Right lobe of liver (tissue), 6 donors: ENCODE measurements around the gene LTBP3. TPM values are rescaled to one million over a fixed set of nuclear protein-coding genes. Genes with fewer than 3 reads are reported as not detected.

Experiments
- ATAC-seq, 4 donors: fragments of 200-7000 bp; cut with Tn5 transposase; one replicate each; pipeline ENCODE4 v1.9.1; 2020; ENCODE audit warnings: mild to moderate bottlenecking in 4 of 4, moderate library complexity in 4 of 4
- DNase-seq, 3 donors: peaks; one replicate each; pipeline ENCODE4 v3.0.0-alpha.2; 2020
- H3K27ac ChIP-seq, 3 donors: fragments of 200-600 bp; one replicate each; pipeline ENCODE4 v1.8.0; 2022
- H3K27me3 ChIP-seq, 2 donors: fragments of 200-600 bp; one replicate each; pipeline ENCODE4 v1.8.0; 2022
- H3K36me3 ChIP-seq, 4 donors: fragments of 200-600 bp; sonication (generic) in 1 of 4; one replicate each; pipeline versions ENCODE4 v1.5.1 to v1.8.0; 2017 to 2022; ENCODE audit warnings: control low read depth in 1 of 4
- H3K4me1 ChIP-seq, 4 donors: fragments of 200-600 bp; sonication (generic) in 1 of 4; one replicate each; pipeline versions ENCODE4 v1.5.1 to v1.8.0; 2017 to 2022; ENCODE audit warnings: control low read depth in 1 of 4
- H3K4me3 ChIP-seq, 3 donors: fragments of 200-600 bp; one replicate each; pipeline ENCODE4 v1.8.0; 2022
- H3K9me3 ChIP-seq, 4 donors: fragments of 200-600 bp; sonication (generic) in 1 of 4; one replicate each; pipeline versions ENCODE4 v1.5.1 to v1.8.0; 2017 to 2022; ENCODE audit warnings: control low read depth in 1 of 4
- POLR2A ChIP-seq: fragments of 450-650 bp; IDR thresholded peaks from one replicate; pipeline ENCODE4 v1.6.1; 2017; ENCODE audit warnings: antibody characterized with exemption, mild to moderate bottlenecking
- WGBS: methylation state at CpG from one replicate; pipeline ENCODE4 v1.1.6; 2018; ENCODE audit warnings: low coverage, low lambda C conversion rate; ENCODE audit not compliant: insufficient coverage; ENCODE audit errors: missing lambda C conversion rate; 5-methylcytosine and 5-hydroxymethylcytosine counted together
- intact Hi-C, 2 donors: fragments of 100-400 bp; cut with DNase I; formaldehyde crosslinking; loops; one replicate each; pipeline versions ENCODE4 v1.11.2 to v1.14.1; 2022
- total RNA-seq, 6 experiments: library from RNA; depleted of rRNA in 2 of 6; stranded (reverse); fragments of >200 nt in 2 of 6; fragmentation: NEBNext Ultra II Directional in 3 of 6; extraction: Animal tissue kit (Norgen Biotek cat#: 25700) in 3 of 6; gene quantifications; one replicate each; pipeline versions ENCODE4 v1.1.0 to v1.2.4, GENCODE V29; 2016 to 2023
- TF ChIP-seq, protein P1 (sequence below), 4 donors: fragments of 200-600 bp in 3 of 4; fragments of 450-650 bp in 1 of 4; IDR thresholded peaks; one replicate each; pipeline versions ENCODE4 v1.5.1 to v1.8.0; 2016 to 2022; ENCODE audit warnings: antibody characterized with exemption in 4 of 4, mild to moderate bottlenecking in 2 of 4
- donor health status: DM: no; HTN: yes; CAD: no.
- donor health status: DM: no; HTN: no; CAD: no.
- donor health status: DM: no; HTN: no; CAD: no.
- donor health status: DM: no; HTN: yes; CAD: no.
- donor health status: DM: no; HTN: yes; CAD: no.

LTBP3 gene
- total RNA-seq, 6 experiments from 2014 or later = 26.6 to 94.1 (median 46.8) TPM

DNA sequence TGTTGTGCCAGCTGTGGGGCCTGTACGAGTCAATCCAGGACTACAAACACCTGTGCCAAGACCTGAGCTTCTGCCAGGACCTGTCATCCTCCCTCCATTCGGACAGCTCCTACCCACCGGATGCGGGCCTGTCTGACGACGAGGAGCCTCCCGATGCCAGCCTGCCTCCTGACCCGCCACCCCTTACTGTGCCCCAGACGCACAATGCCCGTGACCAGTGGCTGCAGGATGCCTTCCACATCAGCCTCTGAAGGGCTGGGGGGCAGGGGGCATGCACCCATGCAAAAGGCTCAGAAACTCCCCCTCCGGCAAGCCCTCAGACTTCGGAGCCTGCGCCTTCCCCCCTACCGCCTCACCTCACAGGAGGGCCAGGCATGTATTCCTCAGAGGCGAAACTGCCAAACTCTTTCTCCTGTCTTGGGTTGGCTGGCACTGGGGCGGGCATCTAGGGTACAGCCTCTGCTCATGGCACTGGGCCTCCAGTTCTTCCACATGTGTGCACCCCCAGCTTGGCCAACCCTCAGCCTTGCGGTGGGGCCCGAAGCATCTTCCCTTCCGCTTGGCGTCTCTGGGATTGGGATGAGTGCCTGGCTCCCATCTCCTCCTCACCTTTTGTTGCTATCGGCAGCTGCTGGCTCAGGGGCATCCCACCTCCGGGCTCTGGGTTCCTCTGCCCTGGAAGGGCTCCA is 15.4 kb upstream of the LTBP3 start:
- WGBS = 19% methylated on average over 15 of the region's 22 CpGs
- ATAC-seq (no peak), DNase-seq (peak in 2 of 3 donors; percentile 55 to 73)
- TF ChIP-seq, protein P1, sequence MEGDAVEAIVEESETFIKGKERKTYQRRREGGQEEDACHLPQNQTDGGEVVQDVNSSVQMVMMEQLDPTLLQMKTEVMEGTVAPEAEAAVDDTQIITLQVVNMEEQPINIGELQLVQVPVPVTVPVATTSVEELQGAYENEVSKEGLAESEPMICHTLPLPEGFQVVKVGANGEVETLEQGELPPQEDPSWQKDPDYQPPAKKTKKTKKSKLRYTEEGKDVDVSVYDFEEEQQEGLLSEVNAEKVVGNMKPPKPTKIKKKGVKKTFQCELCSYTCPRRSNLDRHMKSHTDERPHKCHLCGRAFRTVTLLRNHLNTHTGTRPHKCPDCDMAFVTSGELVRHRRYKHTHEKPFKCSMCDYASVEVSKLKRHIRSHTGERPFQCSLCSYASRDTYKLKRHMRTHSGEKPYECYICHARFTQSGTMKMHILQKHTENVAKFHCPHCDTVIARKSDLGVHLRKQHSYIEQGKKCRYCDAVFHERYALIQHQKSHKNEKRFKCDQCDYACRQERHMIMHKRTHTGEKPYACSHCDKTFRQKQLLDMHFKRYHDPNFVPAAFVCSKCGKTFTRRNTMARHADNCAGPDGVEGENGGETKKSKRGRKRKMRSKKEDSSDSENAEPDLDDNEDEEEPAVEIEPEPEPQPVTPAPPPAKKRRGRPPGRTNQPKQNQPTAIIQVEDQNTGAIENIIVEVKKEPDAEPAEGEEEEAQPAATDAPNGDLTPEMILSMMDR (IDR thresholded peaks at IDR 0.05) = no peak
- no peak for TF ChIP-seq POLR2A
- Histone ChIP-seq H3K4me1 (peaks cover 0 to 57% (median 19%) of the 10 kb centered on the region in 4 donors), H3K27ac (peak overlapping the region in 2 of 3 donors; percentile 67 to 68), H3K36me3 (no peaks in the 10 kb centered on the region), H3K27me3 (no peaks in the 10 kb centered on the region), H3K4me3 (peak overlapping the region; percentile 53 to 70 (median 55)), H3K9me3 (no peaks in the 10 kb centered on the region)
- intact Hi-C loops = loop anchor here in 1 of 2 donors (5.0 kb wide), 1 partner anchor 36 kb away; no protein-coding TSS in a partner anchor

- no peaks in the 10 kb centered on the region for H3K36me3 ChIP-seq
- peaks cover 0 to 60% (median 20%) of the 10 kb centered on the region in 4 donors for H3K4me1 ChIP-seq
- H3K9me3 ChIP-seq = no peaks in the 10 kb centered on the region
- 0% methylated on average over 27 of the region's 86 CpGs for WGBS
- DNase-seq (peak; percentile 93), ATAC-seq (peak; percentile 15 to 43 (median 38))
- TF ChIP-seq, protein P1 (IDR thresholded peaks at IDR 0.05) = no peak
- peak; percentile 60 for TF ChIP-seq POLR2A
- H3K27me3 ChIP-seq = no peaks in the 10 kb centered on the region
- intact Hi-C loops = loop anchor here in 1 of 2 donors (5.0 kb wide), 1 partner anchor 35 kb away; no protein-coding TSS in a partner anchor
- H3K4me3 ChIP-seq = peak within 1 kb of the TSS; percentile 86 to 99 (median 93)
- H3K27ac ChIP-seq = peak within 1 kb of the TSS; percentile 31 to 83 (median 68)
These were observed 14.3 kb upstream of the LTBP3 start, which contains the start of gene FAM89B for GRCh38 chr11:65572356-65573051. Gene FAM89B (plus strand): TSS chr11:65572538. CDS start chr11:65572670, 132 bp downstream.

DNA sequence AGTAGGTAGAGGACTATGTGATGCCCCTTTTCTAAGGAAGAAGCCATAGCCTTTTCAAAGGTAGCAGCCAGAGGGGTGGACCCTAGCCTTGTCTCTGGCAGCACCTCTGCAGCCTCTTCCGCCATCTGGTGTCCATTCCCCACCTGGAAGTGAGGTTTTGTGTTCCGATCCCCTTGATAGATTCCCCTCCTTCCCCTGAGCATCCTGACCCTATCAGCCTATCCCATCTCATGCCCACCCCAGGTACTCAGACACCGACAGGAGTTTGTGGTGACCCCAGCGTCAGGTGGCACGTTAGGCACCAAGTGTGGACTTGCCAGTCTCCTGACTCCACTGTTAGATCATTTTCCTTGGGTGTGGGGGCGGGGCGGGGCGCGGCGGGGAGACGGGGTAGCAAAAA is 13.8 kb upstream of the LTBP3 start:
- intact Hi-C loops = loop anchor here in 1 of 2 donors (5.0 kb wide), 1 partner anchor 35 kb away; no protein-coding TSS in a partner anchor

GRCh38 chr11:65571420-65571819 is 13.3 kb upstream of the LTBP3 start:
- intact Hi-C loops = loop anchor here in 1 of 2 donors (5.0 kb wide), 1 partner anchor 34 kb away; no protein-coding TSS in a partner anchor
- no peaks in the 10 kb centered on the region for H3K36me3 ChIP-seq
- peak in 1 of 3 donors; percentile 27 for DNase-seq
- no peak for ATAC-seq
- no peaks in the 10 kb centered on the region for H3K9me3 ChIP-seq
- no peaks in the 10 kb centered on the region for H3K27me3 ChIP-seq
- TF ChIP-seq, protein P1 (IDR thresholded peaks at IDR 0.05) = no peak
- TF ChIP-seq POLR2A = no peak
- peaks cover 0 to 54% (median 20%) of the 10 kb centered on the region in 4 donors for H3K4me1 ChIP-seq
- WGBS = no CpG with 5 or more reads among the region's 9 CpGs
- H3K27ac ChIP-seq = peak overlapping the region in 1 of 3 donors; percentile 83
- peak overlapping the region; percentile 86 to 99 (median 93) for H3K4me3 ChIP-seq

More for the DNA sequence above, 13.8 kb upstream of the LTBP3 start:
- no peaks in the 10 kb centered on the region for H3K36me3 ChIP-seq
- peak overlapping the region; percentile 25 to 68 (median 67) for H3K27ac ChIP-seq
- ATAC-seq = no peak
- WGBS = 3% methylated on average over 10 of the region's 11 CpGs
- peak overlapping the region; percentile 53 to 70 (median 55) for H3K4me3 ChIP-seq
- peak in 1 of 3 donors; percentile 42 for DNase-seq
- TF ChIP-seq, protein P1 (IDR thresholded peaks at IDR 0.05) = peak in 3 of 4 donors; percentile 32 to 33 (median 32)
- no peak for TF ChIP-seq POLR2A
- no peaks in the 10 kb centered on the region for H3K9me3 ChIP-seq
- H3K27me3 ChIP-seq = no peaks in the 10 kb centered on the region
- peaks cover 0 to 55% (median 20%) of the 10 kb centered on the region in 4 donors for H3K4me1 ChIP-seq
